ENCODE data around the gene ADPRS.

The ADPRS gene

GRCh38 chr1:36091141-36091540, 2.4 kb downstream of the ADPRS start:
- TF ChIP-seq ZNF2 (tag by site-specific recombination; IDR thresholded peaks at IDR 0.05) = no peak
- no peak for TF ChIP-seq ZNF529 (tag by site-specific recombination; IDR thresholded peaks at IDR 0.05; ENCODE audit: insufficient replicate concordance)
- TF ChIP-seq, protein P1, sequence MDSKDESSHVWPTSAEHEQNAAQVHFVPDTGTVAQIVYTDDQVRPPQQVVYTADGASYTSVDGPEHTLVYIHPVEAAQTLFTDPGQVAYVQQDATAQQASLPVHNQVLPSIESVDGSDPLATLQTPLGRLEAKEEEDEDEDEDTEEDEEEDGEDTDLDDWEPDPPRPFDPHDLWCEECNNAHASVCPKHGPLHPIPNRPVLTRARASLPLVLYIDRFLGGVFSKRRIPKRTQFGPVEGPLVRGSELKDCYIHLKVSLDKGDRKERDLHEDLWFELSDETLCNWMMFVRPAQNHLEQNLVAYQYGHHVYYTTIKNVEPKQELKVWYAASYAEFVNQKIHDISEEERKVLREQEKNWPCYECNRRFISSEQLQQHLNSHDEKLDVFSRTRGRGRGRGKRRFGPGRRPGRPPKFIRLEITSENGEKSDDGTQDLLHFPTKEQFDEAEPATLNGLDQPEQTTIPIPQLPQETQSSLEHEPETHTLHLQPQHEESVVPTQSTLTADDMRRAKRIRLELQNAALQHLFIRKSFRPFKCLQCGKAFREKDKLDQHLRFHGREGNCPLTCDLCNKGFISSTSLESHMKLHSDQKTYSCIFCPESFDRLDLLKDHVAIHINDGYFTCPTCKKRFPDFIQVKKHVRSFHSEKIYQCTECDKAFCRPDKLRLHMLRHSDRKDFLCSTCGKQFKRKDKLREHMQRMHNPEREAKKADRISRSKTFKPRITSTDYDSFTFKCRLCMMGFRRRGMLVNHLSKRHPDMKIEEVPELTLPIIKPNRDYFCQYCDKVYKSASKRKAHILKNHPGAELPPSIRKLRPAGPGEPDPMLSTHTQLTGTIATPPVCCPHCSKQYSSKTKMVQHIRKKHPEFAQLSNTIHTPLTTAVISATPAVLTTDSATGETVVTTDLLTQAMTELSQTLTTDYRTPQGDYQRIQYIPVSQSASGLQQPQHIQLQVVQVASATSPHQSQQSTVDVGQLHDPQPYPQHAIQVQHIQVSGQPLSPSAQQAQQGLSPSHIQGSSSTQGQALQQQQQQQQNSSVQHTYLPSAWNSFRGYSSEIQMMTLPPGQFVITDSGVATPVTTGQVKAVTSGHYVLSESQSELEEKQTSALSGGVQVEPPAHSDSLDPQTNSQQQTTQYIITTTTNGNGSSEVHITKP (tag by site-specific recombination; IDR thresholded peaks at IDR 0.05) = no peak
- TF ChIP-seq KLF7 (tag by site-specific recombination; IDR thresholded peaks at IDR 0.05; ENCODE audit: borderline replicate concordance) = no peak
- TF ChIP-seq GLIS2 (tag by site-specific recombination; IDR thresholded peaks at IDR 0.05) = no peak
- TF ChIP-seq BCL6B (tag by site-specific recombination; IDR thresholded peaks at IDR 0.05) = no peak
- no peak for TF ChIP-seq ZNF140 (tag by site-specific recombination; IDR thresholded peaks at IDR 0.05)
- no peak for TF ChIP-seq ZFHX2 (tag by site-specific recombination; conservative IDR thresholded peaks at IDR 0.05)
- no peak for TF ChIP-seq ZBTB10 (tag by site-specific recombination; IDR thresholded peaks at IDR 0.05)
- TF ChIP-seq SP7 (tag by site-specific recombination; IDR thresholded peaks at IDR 0.05) = no peak
- Histone ChIP-seq H3K9me3 (ENCODE audit: control insufficient read depth, insufficient read depth, low read depth, low read length) (no peaks in the 10 kb centered on the region), H3K27ac (ENCODE audit: extremely low read depth, low read depth, low read length) (no peak overlapping the region), H3K36me3 (ENCODE audit: control insufficient read depth in 2 of 2, insufficient read depth in 1 of 2, low read length in 2 of 2) (peaks cover 4 to 63% of the 10 kb centered on the region in 2 experiments; a peak in 2 of 3 replicates), H3K4me1 (ENCODE audit: control insufficient read depth, insufficient read depth, low read length) (no peaks in the 10 kb centered on the region), H3K4me3 (ENCODE audit: low read depth, low read length) (no peak overlapping the region)
- ChIA-PET POLR2A (no interaction called here), CTCF (interaction anchor here (0.7 to 1.6 kb wide), 4 partner anchors 9 to 58 kb away, joined by 3 to 7 read pairs (median 4); partner anchors contain the start of gene TRAPPC3)

DNA sequence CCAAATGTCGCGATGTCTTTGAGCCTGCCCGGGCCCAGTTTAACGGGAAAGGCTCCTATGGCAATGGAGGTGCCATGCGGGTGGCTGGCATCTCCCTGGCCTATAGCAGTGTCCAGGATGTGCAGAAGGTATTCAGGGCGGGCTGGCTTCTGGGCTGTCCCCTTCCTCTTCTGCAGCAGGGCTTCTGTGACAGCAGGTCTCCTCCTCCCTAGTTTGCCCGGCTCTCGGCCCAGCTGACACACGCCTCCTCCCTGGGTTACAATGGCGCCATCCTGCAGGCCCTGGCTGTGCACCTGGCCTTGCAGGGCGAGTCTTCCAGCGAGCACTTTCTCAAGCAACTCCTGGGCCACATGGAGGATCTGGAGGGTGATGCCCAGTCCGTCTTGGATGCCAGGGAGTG, 3.0 kb downstream of the ADPRS start:
- Histone ChIP-seq H3K27ac (ENCODE audit: extremely low read depth, low read depth, low read length) (no peak overlapping the region), H3K9me3 (ENCODE audit: control insufficient read depth, insufficient read depth, low read depth, low read length) (no peaks in the 10 kb centered on the region), H3K4me1 (ENCODE audit: control insufficient read depth, insufficient read depth, low read length) (no peaks in the 10 kb centered on the region), H3K4me3 (ENCODE audit: low read depth, low read length) (no peak overlapping the region), H3K36me3 (ENCODE audit: control insufficient read depth in 2 of 2, insufficient read depth in 1 of 2, low read length in 2 of 2) (peaks cover 4 to 67% of the 10 kb centered on the region in 2 experiments; a peak in 2 of 3 replicates)
- ChIA-PET POLR2A (no interaction called here), CTCF (interaction anchor here (1.6 kb wide), 1 partner anchor 43 kb away, joined by 7 read pairs; no protein-coding TSS in a partner anchor)
- TF ChIP-seq ZNF473 (tag by site-specific recombination; IDR thresholded peaks at IDR 0.05) (no peak), ZNF155 (tag by site-specific recombination; IDR thresholded peaks at IDR 0.05) (no peak), ZNF501 (tag by site-specific recombination; IDR thresholded peaks at IDR 0.05) (no peak), SALL2 (tag by site-specific recombination; IDR thresholded peaks at IDR 0.05; ENCODE audit: borderline replicate concordance) (no peak), ZNF23 (tag by site-specific recombination; IDR thresholded peaks at IDR 0.05; ENCODE audit: borderline replicate concordance) (no peak), ZNF514 (tag by site-specific recombination; IDR thresholded peaks at IDR 0.05) (no peak), KLF7 (tag by site-specific recombination; IDR thresholded peaks at IDR 0.05; ENCODE audit: borderline replicate concordance) (no peak), ZFP37 (tag by site-specific recombination; IDR thresholded peaks at IDR 0.05) (no peak), ZNF37A (tag by site-specific recombination; IDR thresholded peaks at IDR 0.05) (no peak), YY1 (tag by site-specific recombination; IDR thresholded peaks at IDR 0.05) (no peak), ZIC2 (tag by site-specific recombination; IDR thresholded peaks at IDR 0.05) (no peak), ZBTB20 (tag by site-specific recombination; IDR thresholded peaks at IDR 0.05) (no peak), SCRT1 (tag by site-specific recombination; IDR thresholded peaks at IDR 0.05; ENCODE audit: borderline replicate concordance) (no peak), ZNF529 (tag by site-specific recombination; IDR thresholded peaks at IDR 0.05; ENCODE audit: insufficient replicate concordance) (no peak), ZNF785 (tag by site-specific recombination; IDR thresholded peaks at IDR 0.05) (no peak)
- TF ChIP-seq, protein P2, sequence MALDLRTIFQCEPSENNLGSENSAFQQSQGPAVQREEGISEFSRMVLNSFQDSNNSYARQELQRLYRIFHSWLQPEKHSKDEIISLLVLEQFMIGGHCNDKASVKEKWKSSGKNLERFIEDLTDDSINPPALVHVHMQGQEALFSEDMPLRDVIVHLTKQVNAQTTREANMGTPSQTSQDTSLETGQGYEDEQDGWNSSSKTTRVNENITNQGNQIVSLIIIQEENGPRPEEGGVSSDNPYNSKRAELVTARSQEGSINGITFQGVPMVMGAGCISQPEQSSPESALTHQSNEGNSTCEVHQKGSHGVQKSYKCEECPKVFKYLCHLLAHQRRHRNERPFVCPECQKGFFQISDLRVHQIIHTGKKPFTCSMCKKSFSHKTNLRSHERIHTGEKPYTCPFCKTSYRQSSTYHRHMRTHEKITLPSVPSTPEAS (tag by site-specific recombination; IDR thresholded peaks at IDR 0.05) = no peak

Data from HEK293 (cell line).